A549 treated with Mapracorat at 1 μM for 4 hours (cell line): Measurements from ENCODE around the gene DKK2. TPM values are rescaled to one million over a fixed set of nuclear protein-coding genes. Genes with fewer than 3 reads are reported as not detected.

Experiments
- total RNA-seq: library from RNA; stranded (reverse); fragments of 200-300 nt; extraction: Qiagen RNA extraction; gene quantifications from 5 replicates; pipeline ENCODE4 v1.2.3, GENCODE V29; 2022

The DKK2 gene, protein sequence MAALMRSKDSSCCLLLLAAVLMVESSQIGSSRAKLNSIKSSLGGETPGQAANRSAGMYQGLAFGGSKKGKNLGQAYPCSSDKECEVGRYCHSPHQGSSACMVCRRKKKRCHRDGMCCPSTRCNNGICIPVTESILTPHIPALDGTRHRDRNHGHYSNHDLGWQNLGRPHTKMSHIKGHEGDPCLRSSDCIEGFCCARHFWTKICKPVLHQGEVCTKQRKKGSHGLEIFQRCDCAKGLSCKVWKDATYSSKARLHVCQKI
- not detected in 5 replicates for total RNA-seq

GRCh38 chr4:107035819-107036583 lies at the start of gene DKK2:
TSS of gene DKK2 (minus strand) at chr4:107036313. CDS start at chr4:107035591, 722 bp downstream.

